ENCODE measurements around the gene DPP10. TPM values are rescaled to one million over a fixed set of nuclear protein-coding genes. Genes with fewer than 3 reads are reported as not detected.

DPP10 gene
- total and polyA plus RNA-seq, 9 donors: 0.12 to 5.9 (median 0.64) TPM; not detected in 3

DNA sequence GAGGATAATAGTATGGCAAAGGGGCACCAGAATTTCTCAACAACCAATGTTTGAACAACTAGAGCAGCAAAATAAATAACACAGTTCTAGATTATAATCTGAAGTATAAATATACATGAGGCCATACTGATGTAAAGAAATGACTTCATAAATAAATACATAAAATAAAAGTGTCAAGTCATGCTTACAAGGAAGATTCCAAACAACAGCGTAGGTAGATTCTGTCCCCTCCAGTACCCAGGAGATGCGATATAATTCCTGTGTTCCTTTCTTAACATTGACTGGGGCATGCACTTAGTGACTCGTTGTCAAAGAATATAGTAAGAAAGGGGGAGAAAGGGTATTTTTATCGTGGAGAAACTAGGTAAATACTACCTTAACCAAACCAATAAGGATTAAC is 355.1 kb downstream of the DPP10 start:
- Histone ChIP-seq H3K4me1 (ENCODE audit: insufficient read depth) (no peaks in the 10 kb centered on the region), H3K36me3 (no peaks in the 10 kb centered on the region), H3K9me3 (no peaks in the 10 kb centered on the region), H3K4me3 (no peak overlapping the region), H3K27ac (no peak overlapping the region), H3K27me3 (no peaks in the 10 kb centered on the region)
- WGBS, 3 donors: 59 to 72% (median 64%) methylated on average over 4 of the region's 4 CpGs
- TF ChIP-seq, protein P1, sequence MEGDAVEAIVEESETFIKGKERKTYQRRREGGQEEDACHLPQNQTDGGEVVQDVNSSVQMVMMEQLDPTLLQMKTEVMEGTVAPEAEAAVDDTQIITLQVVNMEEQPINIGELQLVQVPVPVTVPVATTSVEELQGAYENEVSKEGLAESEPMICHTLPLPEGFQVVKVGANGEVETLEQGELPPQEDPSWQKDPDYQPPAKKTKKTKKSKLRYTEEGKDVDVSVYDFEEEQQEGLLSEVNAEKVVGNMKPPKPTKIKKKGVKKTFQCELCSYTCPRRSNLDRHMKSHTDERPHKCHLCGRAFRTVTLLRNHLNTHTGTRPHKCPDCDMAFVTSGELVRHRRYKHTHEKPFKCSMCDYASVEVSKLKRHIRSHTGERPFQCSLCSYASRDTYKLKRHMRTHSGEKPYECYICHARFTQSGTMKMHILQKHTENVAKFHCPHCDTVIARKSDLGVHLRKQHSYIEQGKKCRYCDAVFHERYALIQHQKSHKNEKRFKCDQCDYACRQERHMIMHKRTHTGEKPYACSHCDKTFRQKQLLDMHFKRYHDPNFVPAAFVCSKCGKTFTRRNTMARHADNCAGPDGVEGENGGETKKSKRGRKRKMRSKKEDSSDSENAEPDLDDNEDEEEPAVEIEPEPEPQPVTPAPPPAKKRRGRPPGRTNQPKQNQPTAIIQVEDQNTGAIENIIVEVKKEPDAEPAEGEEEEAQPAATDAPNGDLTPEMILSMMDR (IDR thresholded peaks at IDR 0.05): no peak
- TF ChIP-seq EP300 (IDR thresholded peaks at IDR 0.05): no peak
- no peak for TF ChIP-seq POLR2A (IDR thresholded peaks at IDR 0.05)
- intact Hi-C loops (cut with DNase I): no loop called here
- no peak for DNase-seq

DNA sequence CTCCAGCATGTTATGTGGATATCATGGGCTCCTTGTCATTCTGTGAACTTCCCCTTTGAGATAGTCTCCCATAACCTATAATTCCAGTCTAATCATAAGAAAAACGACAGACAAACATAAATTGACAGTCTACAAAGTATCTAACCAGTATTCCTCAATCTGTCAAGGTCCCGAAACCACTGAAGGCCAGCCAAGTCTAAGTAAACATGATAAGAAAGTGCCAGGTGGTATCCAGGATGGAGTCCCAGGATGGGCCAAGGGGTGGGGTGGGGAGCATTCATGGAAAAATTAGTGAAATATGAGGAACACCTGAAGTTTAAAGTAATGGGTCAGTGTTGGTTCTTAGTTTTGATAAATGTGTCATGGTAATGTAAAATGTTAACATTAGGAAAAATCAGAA is 355.5 kb downstream of the DPP10 start:
- DNase-seq: no peak
- 17 to 22% (median 19%) methylated on average over 2 of the region's 2 CpGs for WGBS, 3 donors
- Histone ChIP-seq H3K4me1 (ENCODE audit: insufficient read depth) (no peaks in the 10 kb centered on the region), H3K4me3 (no peak overlapping the region), H3K9me3 (no peaks in the 10 kb centered on the region), H3K27me3 (no peaks in the 10 kb centered on the region), H3K27ac (no peak overlapping the region), H3K36me3 (no peaks in the 10 kb centered on the region)
- TF ChIP-seq, protein P1 (IDR thresholded peaks at IDR 0.05): no peak
- TF ChIP-seq EP300 (IDR thresholded peaks at IDR 0.05): no peak
- intact Hi-C loops (cut with DNase I): no loop called here

DNA sequence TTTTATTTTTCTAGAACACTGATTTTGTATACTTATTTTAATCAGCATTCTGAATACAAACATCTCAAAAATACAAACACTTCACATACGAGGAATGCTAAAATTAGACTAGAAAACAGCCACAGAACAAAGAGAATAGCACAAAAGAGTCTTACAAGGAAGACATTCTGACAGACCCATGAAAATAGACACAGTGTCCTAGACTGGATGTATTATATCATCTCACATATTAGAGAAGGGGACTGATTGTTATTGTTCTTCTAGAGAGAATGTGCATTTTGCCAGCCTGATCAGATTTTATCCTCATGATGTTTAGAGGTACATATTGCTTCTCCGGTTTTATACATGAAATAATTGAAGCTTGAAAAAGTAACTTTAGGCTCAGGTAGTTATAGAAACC is 357.9 kb downstream of the DPP10 start:
- no peaks in the 10 kb centered on the region for H3K4me1 ChIP-seq (ENCODE audit: insufficient read depth)
- TF ChIP-seq EP300 (IDR thresholded peaks at IDR 0.05) (no peak), POLR2A (IDR thresholded peaks at IDR 0.05) (no peak)
- TF ChIP-seq, protein P1 (IDR thresholded peaks at IDR 0.05): no peak
- intact Hi-C loops (cut with DNase I): no loop called here
- 42 to 66% (median 46%) methylated on average over 2 of the region's 2 CpGs for WGBS, 3 donors
- DNase-seq: no peak
- no peak overlapping the region for H3K27ac ChIP-seq
- H3K36me3 ChIP-seq: no peaks in the 10 kb centered on the region
- H3K4me3 ChIP-seq: no peak overlapping the region
- no peaks in the 10 kb centered on the region for H3K9me3 ChIP-seq
- H3K27me3 ChIP-seq: no peaks in the 10 kb centered on the region

- WGBS, 3 donors: 65 to 73% (median 66%) methylated on average over 3 of the region's 3 CpGs
- intact Hi-C loops (cut with DNase I): no loop called here
- H3K27me3 ChIP-seq: no peaks in the 10 kb centered on the region
- H3K9me3 ChIP-seq: no peaks in the 10 kb centered on the region
- no peak overlapping the region for H3K4me3 ChIP-seq
- no peaks in the 10 kb centered on the region for H3K4me1 ChIP-seq (ENCODE audit: insufficient read depth)
- H3K36me3 ChIP-seq: no peaks in the 10 kb centered on the region
- no peak overlapping the region for H3K27ac ChIP-seq
- DNase-seq: no peak
- TF ChIP-seq, protein P1 (IDR thresholded peaks at IDR 0.05): no peak
- no peak for TF ChIP-seq EP300 (IDR thresholded peaks at IDR 0.05)
- TF ChIP-seq POLR2A (IDR thresholded peaks at IDR 0.05): no peak
These were observed 362.8 kb downstream of the DPP10 start for GRCh38 chr2:114805195-114805594.

- 82 to 89% (median 88%) methylated on average over 5 of the region's 5 CpGs for WGBS, 3 donors
- Histone ChIP-seq H3K36me3 (no peaks in the 10 kb centered on the region), H3K4me3 (no peak overlapping the region), H3K27me3 (no peaks in the 10 kb centered on the region), H3K9me3 (no peaks in the 10 kb centered on the region), H3K4me1 (ENCODE audit: insufficient read depth) (no peaks in the 10 kb centered on the region), H3K27ac (no peak overlapping the region)
- no peak for DNase-seq
- intact Hi-C loops (cut with DNase I): no loop called here
- no peak for TF ChIP-seq POLR2A (IDR thresholded peaks at IDR 0.05)
- TF ChIP-seq EP300 (IDR thresholded peaks at IDR 0.05): no peak
- TF ChIP-seq, protein P1 (IDR thresholded peaks at IDR 0.05): no peak
These were observed 367.7 kb downstream of the DPP10 start for GRCh38 chr2:114810092-114810491.
